Measurements from ENCODE around the gene EIF4ENIF1.

The EIF4ENIF1 gene

DNA sequence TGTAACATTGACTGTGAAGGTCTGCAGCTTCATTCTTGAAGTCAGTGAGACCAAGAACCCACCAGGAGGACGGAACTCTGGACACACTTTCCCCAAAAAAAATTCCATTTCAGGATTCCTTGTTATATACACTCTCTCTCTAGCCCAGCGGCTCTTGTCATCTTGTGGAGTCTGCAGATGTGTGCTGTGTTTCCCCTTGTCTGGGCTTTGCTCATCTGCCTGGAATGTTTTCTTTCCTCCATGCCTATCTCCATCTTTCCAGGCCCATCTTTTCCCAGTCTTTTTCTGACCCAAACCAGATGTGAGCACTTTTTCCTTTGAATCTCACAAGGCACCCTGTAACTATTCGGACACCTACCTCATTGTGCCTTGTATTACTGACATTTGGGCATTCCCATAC is 95.3 kb downstream of the EIF4ENIF1 start:
- H3K4me3 ChIP-seq (ENCODE audit: low read depth, low read length): no peak overlapping the region
- TF ChIP-seq, protein P1, sequence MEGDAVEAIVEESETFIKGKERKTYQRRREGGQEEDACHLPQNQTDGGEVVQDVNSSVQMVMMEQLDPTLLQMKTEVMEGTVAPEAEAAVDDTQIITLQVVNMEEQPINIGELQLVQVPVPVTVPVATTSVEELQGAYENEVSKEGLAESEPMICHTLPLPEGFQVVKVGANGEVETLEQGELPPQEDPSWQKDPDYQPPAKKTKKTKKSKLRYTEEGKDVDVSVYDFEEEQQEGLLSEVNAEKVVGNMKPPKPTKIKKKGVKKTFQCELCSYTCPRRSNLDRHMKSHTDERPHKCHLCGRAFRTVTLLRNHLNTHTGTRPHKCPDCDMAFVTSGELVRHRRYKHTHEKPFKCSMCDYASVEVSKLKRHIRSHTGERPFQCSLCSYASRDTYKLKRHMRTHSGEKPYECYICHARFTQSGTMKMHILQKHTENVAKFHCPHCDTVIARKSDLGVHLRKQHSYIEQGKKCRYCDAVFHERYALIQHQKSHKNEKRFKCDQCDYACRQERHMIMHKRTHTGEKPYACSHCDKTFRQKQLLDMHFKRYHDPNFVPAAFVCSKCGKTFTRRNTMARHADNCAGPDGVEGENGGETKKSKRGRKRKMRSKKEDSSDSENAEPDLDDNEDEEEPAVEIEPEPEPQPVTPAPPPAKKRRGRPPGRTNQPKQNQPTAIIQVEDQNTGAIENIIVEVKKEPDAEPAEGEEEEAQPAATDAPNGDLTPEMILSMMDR (IDR thresholded peaks at IDR 0.05; ENCODE audit: low read depth, low read length): no peak
- in situ Hi-C loops (cut with HindIII; ENCODE audit: low sequenced_read_pairs): no loop called here
- no peak for DNase-seq (ENCODE audit: low read depth, low spot score)

DNA sequence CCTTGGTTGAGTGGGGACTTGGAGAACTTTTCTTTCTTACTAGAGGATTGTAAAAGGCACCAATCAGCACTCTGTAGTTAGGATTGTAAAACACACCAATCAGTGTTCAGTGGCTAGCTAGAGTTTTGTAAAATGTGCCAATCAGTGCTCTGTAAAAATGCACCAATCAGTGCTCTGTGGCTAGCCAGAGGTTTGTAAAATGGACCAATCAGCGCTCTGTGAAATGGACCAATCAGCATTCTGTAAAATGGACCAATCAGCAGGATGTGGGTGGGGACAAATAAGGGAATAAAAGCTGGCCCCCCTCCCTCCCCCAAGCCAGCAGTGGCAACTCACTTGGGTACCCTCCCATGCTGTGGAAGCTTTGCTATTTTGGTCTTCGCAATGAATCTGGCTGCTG is 95.7 kb downstream of the EIF4ENIF1 start:
- no peak overlapping the region for H3K4me3 ChIP-seq (ENCODE audit: low read depth, low read length)
- DNase-seq (ENCODE audit: low read depth, low spot score): no peak
- in situ Hi-C loops (cut with HindIII; ENCODE audit: low sequenced_read_pairs): no loop called here
- TF ChIP-seq, protein P1 (IDR thresholded peaks at IDR 0.05; ENCODE audit: low read depth, low read length): no peak
